ENCODE results near the gene TP53. TPM values are rescaled to one million over a fixed set of nuclear protein-coding genes. Genes with fewer than 3 reads are reported as not detected.

The TP53 gene
- total and polyA plus RNA-seq, 2 donors = 31.9 to 34.3 TPM

GRCh38 chr17:7667656-7668406 is 19.5 kb downstream of the TP53 start:
- H3K4me3 ChIP-seq (ENCODE audit: low read length in 2 of 2) = no peak overlapping the region
- H3K27me3 ChIP-seq (ENCODE audit: control insufficient read depth in 2 of 2, insufficient read depth in 1 of 2, low read length in 1 of 2) = no peaks in the 10 kb centered on the region
- DNase-seq (ENCODE audit: low read depth in 6 of 9, low spot score in 9 of 9) = no peak
- WGBS = 95% methylated on average over 10 of the region's 10 CpGs
- H3K4me1 ChIP-seq (ENCODE audit: control insufficient read depth in 2 of 2, insufficient read depth in 2 of 2, low read length in 2 of 2) = no peaks in the 10 kb centered on the region
- H3K36me3 ChIP-seq (ENCODE audit: control insufficient read depth in 2 of 2, insufficient read depth in 2 of 2, low read length in 1 of 2) = peaks cover 57% of the 10 kb centered on the region in 2 donors
- no peaks in the 10 kb centered on the region for H3K9me3 ChIP-seq (ENCODE audit: control insufficient read depth in 2 of 2, insufficient read depth in 1 of 2, low read length in 1 of 2)
- H3K27ac ChIP-seq (ENCODE audit: low read depth in 1 of 2, low read length in 1 of 2) = no peak overlapping the region

GRCh38 chr17:7656958-7657609 is 30.2 kb downstream of the TP53 start:
- no peak for DNase-seq (ENCODE audit: low read depth in 6 of 9, low spot score in 9 of 9)

GRCh38 chr17:7655541-7655840 is 31.8 kb downstream of the TP53 start:
- peaks cover 23 to 56% of the 10 kb centered on the region in 2 donors for H3K27me3 ChIP-seq (ENCODE audit: control insufficient read depth in 2 of 2, insufficient read depth in 1 of 2, low read length in 1 of 2)
- H3K4me3 ChIP-seq (ENCODE audit: low read length in 2 of 2) = no peak overlapping the region
- WGBS = 95% methylated on average over 17 of the region's 17 CpGs
- DNase-seq (ENCODE audit: low read depth in 6 of 9, low spot score in 9 of 9) = no peak
- peaks cover 10 to 11% of the 10 kb centered on the region in 2 donors for H3K4me1 ChIP-seq (ENCODE audit: control insufficient read depth in 2 of 2, insufficient read depth in 2 of 2, low read length in 2 of 2)
- no peaks in the 10 kb centered on the region for H3K36me3 ChIP-seq (ENCODE audit: control insufficient read depth in 2 of 2, insufficient read depth in 2 of 2, low read length in 1 of 2)
- H3K27ac ChIP-seq (ENCODE audit: low read depth in 1 of 2, low read length in 1 of 2) = no peak overlapping the region
- no peaks in the 10 kb centered on the region for H3K9me3 ChIP-seq (ENCODE audit: control insufficient read depth in 2 of 2, insufficient read depth in 1 of 2, low read length in 1 of 2)

More at GRCh38 chr17:7656958-7657609, 30.2 kb downstream of the TP53 start:
- 81% methylated on average over 10 of the region's 10 CpGs for WGBS
- H3K36me3 ChIP-seq (ENCODE audit: control insufficient read depth in 2 of 2, insufficient read depth in 2 of 2, low read length in 1 of 2) = no peaks in the 10 kb centered on the region
- no peak overlapping the region for H3K4me3 ChIP-seq (ENCODE audit: low read length in 2 of 2)
- no peak overlapping the region for H3K27ac ChIP-seq (ENCODE audit: low read depth in 1 of 2, low read length in 1 of 2)
- H3K27me3 ChIP-seq (ENCODE audit: control insufficient read depth in 2 of 2, insufficient read depth in 1 of 2, low read length in 1 of 2) = peaks cover 13 to 40% of the 10 kb centered on the region in 2 donors
- H3K9me3 ChIP-seq (ENCODE audit: control insufficient read depth in 2 of 2, insufficient read depth in 1 of 2, low read length in 1 of 2) = no peaks in the 10 kb centered on the region
- H3K4me1 ChIP-seq (ENCODE audit: control insufficient read depth in 2 of 2, insufficient read depth in 2 of 2, low read length in 2 of 2) = no peaks in the 10 kb centered on the region

- H3K27ac ChIP-seq (ENCODE audit: low read depth in 1 of 2, low read length in 1 of 2) = no peak overlapping the region
- WGBS = 94% methylated on average over 16 of the region's 16 CpGs
- H3K27me3 ChIP-seq (ENCODE audit: control insufficient read depth in 2 of 2, insufficient read depth in 1 of 2, low read length in 1 of 2) = peaks cover 23 to 61% of the 10 kb centered on the region in 2 donors
- no peak for DNase-seq (ENCODE audit: low read depth in 6 of 9, low spot score in 9 of 9)
- H3K9me3 ChIP-seq (ENCODE audit: control insufficient read depth in 2 of 2, insufficient read depth in 1 of 2, low read length in 1 of 2) = no peaks in the 10 kb centered on the region
- H3K4me3 ChIP-seq (ENCODE audit: low read length in 2 of 2) = no peak overlapping the region
- H3K36me3 ChIP-seq (ENCODE audit: control insufficient read depth in 2 of 2, insufficient read depth in 2 of 2, low read length in 1 of 2) = no peaks in the 10 kb centered on the region
- peaks cover 10 to 16% of the 10 kb centered on the region in 2 donors for H3K4me1 ChIP-seq (ENCODE audit: control insufficient read depth in 2 of 2, insufficient read depth in 2 of 2, low read length in 2 of 2)
Observed at GRCh38 chr17:7654832-7655540, 32.3 kb downstream of the TP53 start.

GRCh38 chr17:7652388-7653356 is 34.6 kb downstream of the TP53 start:
- Histone ChIP-seq H3K9me3 (ENCODE audit: control insufficient read depth in 2 of 2, insufficient read depth in 1 of 2, low read length in 1 of 2) (no peaks in the 10 kb centered on the region), H3K27me3 (ENCODE audit: control insufficient read depth in 2 of 2, insufficient read depth in 1 of 2, low read length in 1 of 2) (peaks cover 23 to 80% of the 10 kb centered on the region in 2 donors), H3K4me1 (ENCODE audit: control insufficient read depth in 2 of 2, insufficient read depth in 2 of 2, low read length in 2 of 2) (peaks cover 10 to 18% of the 10 kb centered on the region in 2 donors), H3K4me3 (ENCODE audit: low read length in 2 of 2) (no peak overlapping the region), H3K36me3 (ENCODE audit: control insufficient read depth in 2 of 2, insufficient read depth in 2 of 2, low read length in 1 of 2) (no peaks in the 10 kb centered on the region), H3K27ac (ENCODE audit: low read depth in 1 of 2, low read length in 1 of 2) (no peak overlapping the region)
- DNase-seq (ENCODE audit: low read depth in 6 of 9, low spot score in 9 of 9) = no peak
- WGBS = 88% methylated on average over 12 of the region's 12 CpGs

DNA sequence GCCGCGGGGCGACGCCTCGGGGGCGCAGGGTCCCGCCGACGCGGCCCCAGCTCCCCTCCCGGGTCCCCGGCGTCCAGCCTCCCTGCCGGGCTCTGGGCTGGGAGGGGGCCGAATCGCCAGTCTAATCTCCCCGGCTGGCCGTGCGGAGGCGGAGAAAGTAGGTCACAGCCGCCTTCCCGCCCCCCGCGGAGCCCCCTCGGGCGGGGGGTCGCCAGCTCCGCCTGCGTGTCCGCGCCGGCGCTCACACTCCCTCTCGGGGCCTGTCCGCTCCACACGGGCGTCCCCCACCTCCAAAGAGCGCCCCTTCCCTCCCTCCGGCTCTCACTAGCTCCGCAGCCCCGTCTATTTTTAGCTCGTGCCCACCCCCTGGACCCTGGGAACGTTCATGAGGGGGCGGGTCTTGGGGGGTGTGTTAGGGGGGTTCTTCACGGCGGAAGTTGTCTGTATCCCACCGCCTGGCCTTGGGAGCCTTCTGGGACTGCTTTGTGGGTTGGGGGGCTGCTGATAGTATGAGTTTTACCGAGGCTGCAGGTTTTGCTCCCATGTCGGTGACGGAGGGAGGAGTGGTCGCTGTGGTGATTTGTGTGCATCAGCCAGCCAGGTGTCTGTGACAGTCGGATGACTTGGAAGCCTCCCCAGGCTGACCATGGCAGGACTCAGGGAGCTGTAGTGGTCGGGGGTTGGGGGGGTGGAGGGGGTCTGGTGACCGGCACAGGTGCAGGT is 35.5 kb downstream of the TP53 start:
- Histone ChIP-seq H3K9me3 (ENCODE audit: control insufficient read depth in 2 of 2, insufficient read depth in 1 of 2, low read length in 1 of 2) (no peaks in the 10 kb centered on the region), H3K27me3 (ENCODE audit: control insufficient read depth in 2 of 2, insufficient read depth in 1 of 2, low read length in 1 of 2) (peaks cover 23 to 80% of the 10 kb centered on the region in 2 donors), H3K27ac (ENCODE audit: low read depth in 1 of 2, low read length in 1 of 2) (no peak overlapping the region), H3K4me1 (ENCODE audit: control insufficient read depth in 2 of 2, insufficient read depth in 2 of 2, low read length in 2 of 2) (peaks cover 10 to 18% of the 10 kb centered on the region in 2 donors), H3K4me3 (ENCODE audit: low read length in 2 of 2) (peak overlapping the region in 1 of 2 donors; percentile 40), H3K36me3 (ENCODE audit: control insufficient read depth in 2 of 2, insufficient read depth in 2 of 2, low read length in 1 of 2) (no peaks in the 10 kb centered on the region)
- 9% methylated on average over 54 of the region's 54 CpGs for WGBS
- DNase-seq (ENCODE audit: low read depth in 6 of 9, low spot score in 9 of 9) = peak in 2 of 9 donors; percentile 19

GRCh38 chr17:7651097-7651664 is 36.1 kb downstream of the TP53 start:
- peak in 1 of 9 donors; percentile 24 for DNase-seq (ENCODE audit: low read depth in 6 of 9, low spot score in 9 of 9)
- WGBS = 2% methylated on average over 45 of the region's 45 CpGs
- H3K4me3 ChIP-seq (ENCODE audit: low read length in 2 of 2) = peak overlapping the region; percentile 40
- H3K27ac ChIP-seq (ENCODE audit: low read depth in 1 of 2, low read length in 1 of 2) = no peak overlapping the region
- no peaks in the 10 kb centered on the region for H3K9me3 ChIP-seq (ENCODE audit: control insufficient read depth in 2 of 2, insufficient read depth in 1 of 2, low read length in 1 of 2)
- H3K27me3 ChIP-seq (ENCODE audit: control insufficient read depth in 2 of 2, insufficient read depth in 1 of 2, low read length in 1 of 2) = peaks cover 23 to 85% of the 10 kb centered on the region in 2 donors
- no peaks in the 10 kb centered on the region for H3K36me3 ChIP-seq (ENCODE audit: control insufficient read depth in 2 of 2, insufficient read depth in 2 of 2, low read length in 1 of 2)
- peaks cover 10 to 18% of the 10 kb centered on the region in 2 donors for H3K4me1 ChIP-seq (ENCODE audit: control insufficient read depth in 2 of 2, insufficient read depth in 2 of 2, low read length in 2 of 2)

All from thymus (tissue), 11 donors.